Mucosa of stomach (tissue), 1 donor: ENCODE results near the gene TNRC18.
"Not testable (repeated sequence)": the region's sequence is repeated elsewhere in the genome, so short reads cannot be mapped to it uniquely, and the experiment has no call there.

Experiments
- H3K27me3 ChIP-seq: one replicate; pipeline ENCODE4 v1.7.0; 2013; ENCODE audit warnings: mild to moderate bottlenecking, low read length; ENCODE audit not compliant: control insufficient read depth, insufficient read depth
- H3K36me3 ChIP-seq: one replicate; pipeline ENCODE4 v1.7.0; 2013; ENCODE audit warnings: low read length; ENCODE audit not compliant: control insufficient read depth, insufficient read depth
- H3K4me1 ChIP-seq: one replicate; pipeline ENCODE4 v1.7.0; 2013; ENCODE audit warnings: mild to moderate bottlenecking, low read length; ENCODE audit not compliant: control insufficient read depth, insufficient read depth
- H3K4me3 ChIP-seq: one replicate; pipeline ENCODE4 v1.7.0; 2013; ENCODE audit warnings: low read length
- H3K9ac ChIP-seq: one replicate; pipeline ENCODE4 v1.7.0; 2013; ENCODE audit warnings: mild to moderate bottlenecking, low read length, moderate library complexity
- H3K9me3 ChIP-seq: one replicate; pipeline ENCODE4 v1.7.0; 2013; ENCODE audit warnings: mild to moderate bottlenecking, low read length, moderate library complexity; ENCODE audit not compliant: control insufficient read depth
- donor health status: Pancreatic carcinoma.

The TNRC18 gene

GRCh38 chr7:5423306-5423975 lies at the start of gene TNRC18:
Gene TNRC18 (minus strand): TSS chr7:5423834. CDS start chr7:5421246, 2,588 bp downstream.
- Histone ChIP-seq H3K36me3 (no peaks in the 10 kb centered on the region), H3K9me3 (no peaks in the 10 kb centered on the region), H3K9ac (peak within 1 kb of the TSS; percentile 96), H3K4me1 (peaks cover 10% of the 10 kb centered on the region), H3K27me3 (no peaks in the 10 kb centered on the region), H3K4me3 (peak within 1 kb of the TSS; percentile 96)

GRCh38 chr7:5472432-5473315 lies 49.0 kb upstream of the TNRC18 start:
- H3K36me3 ChIP-seq, result no peaks in the 10 kb centered on the region
- H3K9me3 ChIP-seq, result no peaks in the 10 kb centered on the region

GRCh38 chr7:5471623-5472022 lies 48.0 kb upstream of the TNRC18 start:
- H3K36me3 ChIP-seq, H3K9ac ChIP-seq, H3K4me1 ChIP-seq, H3K9me3 ChIP-seq, H3K27me3 ChIP-seq, H3K4me3 ChIP-seq: not testable (repeated sequence)

More at GRCh38 chr7:5472432-5473315, 49.0 kb upstream of the TNRC18 start:
- Histone ChIP-seq H3K4me1 (peaks cover 1% of the 10 kb centered on the region), H3K9ac (no peak overlapping the region), H3K4me3 (no peak overlapping the region), H3K27me3 (no peaks in the 10 kb centered on the region)

- no peaks in the 10 kb centered on the region for H3K36me3 ChIP-seq
- no peaks in the 10 kb centered on the region for H3K4me1 ChIP-seq
- no peak overlapping the region for H3K9ac ChIP-seq
- no peak overlapping the region for H3K4me3 ChIP-seq
- H3K9me3 ChIP-seq, result no peaks in the 10 kb centered on the region
- no peaks in the 10 kb centered on the region for H3K27me3 ChIP-seq
Observed at GRCh38 chr7:5470816-5471215, 47.2 kb upstream of the TNRC18 start.

GRCh38 chr7:5470167-5470532 lies 46.5 kb upstream of the TNRC18 start:
- no peaks in the 10 kb centered on the region for H3K36me3 ChIP-seq
- H3K9ac ChIP-seq, result no peak overlapping the region
- H3K4me3 ChIP-seq, result no peak overlapping the region
- no peaks in the 10 kb centered on the region for H3K4me1 ChIP-seq
- H3K9me3 ChIP-seq, result no peaks in the 10 kb centered on the region
- no peaks in the 10 kb centered on the region for H3K27me3 ChIP-seq

- no peak overlapping the region for H3K9ac ChIP-seq
- no peaks in the 10 kb centered on the region for H3K36me3 ChIP-seq
- H3K4me1 ChIP-seq, result no peaks in the 10 kb centered on the region
- no peak overlapping the region for H3K4me3 ChIP-seq
- H3K9me3 ChIP-seq, result no peaks in the 10 kb centered on the region
- no peaks in the 10 kb centered on the region for H3K27me3 ChIP-seq
Observed at GRCh38 chr7:5469375-5470166, 45.9 kb upstream of the TNRC18 start.

- Histone ChIP-seq H3K9me3 (no peaks in the 10 kb centered on the region), H3K4me1 (no peaks in the 10 kb centered on the region), H3K4me3 (no peak overlapping the region), H3K9ac (no peak overlapping the region), H3K36me3 (no peaks in the 10 kb centered on the region), H3K27me3 (no peaks in the 10 kb centered on the region)
Observed at GRCh38 chr7:5467645-5468044, 44.0 kb upstream of the TNRC18 start.

GRCh38 chr7:5466551-5466950 lies 42.9 kb upstream of the TNRC18 start:
- H3K4me1 ChIP-seq, result no peaks in the 10 kb centered on the region
- H3K9ac ChIP-seq, result no peak overlapping the region
- no peak overlapping the region for H3K4me3 ChIP-seq
- no peaks in the 10 kb centered on the region for H3K27me3 ChIP-seq
- no peaks in the 10 kb centered on the region for H3K9me3 ChIP-seq
- no peaks in the 10 kb centered on the region for H3K36me3 ChIP-seq

GRCh38 chr7:5463031-5463430 lies 39.4 kb upstream of the TNRC18 start:
- H3K9me3 ChIP-seq, result no peaks in the 10 kb centered on the region
- peaks cover 1% of the 10 kb centered on the region for H3K4me1 ChIP-seq
- H3K4me3 ChIP-seq, result no peak overlapping the region
- H3K9ac ChIP-seq, result no peak overlapping the region
- no peaks in the 10 kb centered on the region for H3K27me3 ChIP-seq
- no peaks in the 10 kb centered on the region for H3K36me3 ChIP-seq

- H3K27me3 ChIP-seq, result no peaks in the 10 kb centered on the region
- H3K4me3 ChIP-seq, result no peak overlapping the region
- no peaks in the 10 kb centered on the region for H3K36me3 ChIP-seq
- H3K4me1 ChIP-seq, result peaks cover 8% of the 10 kb centered on the region
- H3K9ac ChIP-seq, result no peak overlapping the region
- H3K9me3 ChIP-seq, result no peaks in the 10 kb centered on the region
Observed at GRCh38 chr7:5462216-5462615, 38.6 kb upstream of the TNRC18 start.

- H3K4me3 ChIP-seq, result no peak overlapping the region
- peaks cover 8% of the 10 kb centered on the region for H3K4me1 ChIP-seq
- H3K27me3 ChIP-seq, result no peaks in the 10 kb centered on the region
- H3K9ac ChIP-seq, result no peak overlapping the region
- no peaks in the 10 kb centered on the region for H3K36me3 ChIP-seq
- H3K9me3 ChIP-seq, result no peaks in the 10 kb centered on the region
Observed at GRCh38 chr7:5458921-5459480, 35.4 kb upstream of the TNRC18 start.
